ENCODE data around the gene TRIM44. TPM values are rescaled to one million over a fixed set of nuclear protein-coding genes. Genes with fewer than 3 reads are reported as not detected.

Gene TRIM44, protein sequence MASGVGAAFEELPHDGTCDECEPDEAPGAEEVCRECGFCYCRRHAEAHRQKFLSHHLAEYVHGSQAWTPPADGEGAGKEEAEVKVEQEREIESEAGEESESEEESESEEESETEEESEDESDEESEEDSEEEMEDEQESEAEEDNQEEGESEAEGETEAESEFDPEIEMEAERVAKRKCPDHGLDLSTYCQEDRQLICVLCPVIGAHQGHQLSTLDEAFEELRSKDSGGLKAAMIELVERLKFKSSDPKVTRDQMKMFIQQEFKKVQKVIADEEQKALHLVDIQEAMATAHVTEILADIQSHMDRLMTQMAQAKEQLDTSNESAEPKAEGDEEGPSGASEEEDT
- 10 to 100 TPM in 2 of 4 donors, 1 to 10 TPM in 2; 8.9 to 35.4 (median 12.8) TPM for polyA plus RNA-seq
- long read RNA-seq, donor 1, full-length matches to known transcripts, result 21 of 41 reads
- long read RNA-seq, donor 1, partial matches to known transcripts, result 20 of 41 reads
- long read RNA-seq, donor 1, other reads (novel, unspliced or antisense), result 0 of 41 reads
- long read RNA-seq, donor 2, full-length matches to known transcripts, result 6 of 11 reads
- long read RNA-seq, donor 2, partial matches to known transcripts, result 0 of 11 reads
- long read RNA-seq, donor 2, other reads (novel, unspliced or antisense), result 5 of 11 reads
- long read RNA-seq, donor 3, full-length matches to known transcripts, result 9 of 17 reads
- long read RNA-seq, donor 3, partial matches to known transcripts, result 8 of 17 reads
- long read RNA-seq, donor 3, other reads (novel, unspliced or antisense), result 0 of 17 reads
- long read RNA-seq, donor 4, full-length matches to known transcripts, result 1 of 1 reads
- long read RNA-seq, donor 4, partial matches to known transcripts, result 0 of 1 reads
- long read RNA-seq, donor 4, other reads (novel, unspliced or antisense), result 0 of 1 reads
- long read RNA-seq, donor 5, full-length matches to known transcripts, result 6 of 14 reads
- long read RNA-seq, donor 5, partial matches to known transcripts, result 8 of 14 reads
- long read RNA-seq, donor 5, other reads (novel, unspliced or antisense), result 0 of 14 reads
- long read RNA-seq, donor 6, full-length matches to known transcripts, result 8 of 17 reads
- long read RNA-seq, donor 6, partial matches to known transcripts, result 9 of 17 reads
- long read RNA-seq, donor 6, other reads (novel, unspliced or antisense), result 0 of 17 reads
- long read RNA-seq, donor 7, result 0 reads
- long read RNA-seq, donor 8, full-length matches to known transcripts, result 1 of 1 reads
- long read RNA-seq, donor 8, partial matches to known transcripts, result 0 of 1 reads
- long read RNA-seq, donor 8, other reads (novel, unspliced or antisense), result 0 of 1 reads
- long read RNA-seq, donor 9, full-length matches to known transcripts, result 4 of 9 reads
- long read RNA-seq, donor 9, partial matches to known transcripts, result 5 of 9 reads
- long read RNA-seq, donor 9, other reads (novel, unspliced or antisense), result 0 of 9 reads
- long read RNA-seq, donor 10, full-length matches to known transcripts, result 23 of 61 reads
- long read RNA-seq, donor 10, partial matches to known transcripts, result 38 of 61 reads
- long read RNA-seq, donor 10, other reads (novel, unspliced or antisense), result 0 of 61 reads

DNA sequence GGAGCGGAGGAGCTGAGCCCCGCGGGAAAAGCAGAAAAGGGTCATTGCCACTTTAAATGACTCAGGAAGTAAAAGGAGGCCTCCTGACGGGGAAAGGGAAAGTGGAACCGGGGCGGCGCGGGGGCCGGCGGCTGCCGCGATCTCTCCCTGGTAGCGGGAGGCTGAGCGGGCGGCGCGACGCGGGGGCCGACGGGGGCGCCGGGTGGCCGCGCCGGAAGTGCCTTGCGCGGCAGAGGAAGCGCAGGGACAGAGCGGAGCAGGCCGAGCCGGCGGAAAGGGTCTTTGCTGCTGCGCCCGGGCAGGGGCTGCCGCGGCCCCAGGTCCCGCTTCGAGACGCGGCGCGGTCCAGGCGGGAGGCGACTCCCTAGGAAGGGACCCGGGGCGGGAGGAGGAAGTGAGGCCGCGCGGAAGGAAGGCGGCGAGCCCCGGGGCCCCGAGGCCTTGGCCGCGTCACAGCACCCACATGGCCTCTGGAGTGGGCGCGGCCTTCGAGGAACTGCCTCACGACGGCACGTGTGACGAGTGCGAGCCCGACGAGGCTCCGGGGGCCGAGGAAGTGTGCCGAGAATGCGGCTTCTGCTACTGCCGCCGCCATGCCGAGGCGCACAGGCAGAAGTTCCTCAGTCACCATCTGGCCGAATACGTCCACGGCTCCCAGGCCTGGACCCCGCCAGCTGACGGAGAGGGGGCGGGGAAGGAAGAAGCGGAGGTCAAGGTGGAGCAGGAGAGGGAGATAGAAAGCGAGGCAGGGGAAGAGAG is at the start of gene TRIM44:
TRIM44 (plus strand) TSS at position 127 of the 759 bp plus-strand sequence; CDS start at position 464, 337 bp downstream.
- 3 to 5% (median 4%) methylated on average over 57 to 82 of the region's 82 CpGs for WGBS, 3 donors
- Histone ChIP-seq H3K27ac (ENCODE audit: low read depth in 1 of 3, low read length in 2 of 3) (peak within 1 kb of the TSS; percentile 77 to 95 (median 95)), H3K27me3 (ENCODE audit: control insufficient read depth in 3 of 3, insufficient read depth in 3 of 3, low read length in 3 of 3) (no peaks in the 10 kb centered on the region), H3K4me1 (ENCODE audit: control insufficient read depth in 3 of 3, insufficient read depth in 2 of 3, low read depth in 1 of 3, low read length in 2 of 3) (peaks cover 4 to 12% (median 9%) of the 10 kb centered on the region in 3 donors), H3K36me3 (ENCODE audit: control insufficient read depth in 3 of 3, insufficient read depth in 2 of 3, low read depth in 1 of 3, low read length in 3 of 3) (peaks cover 0 to 14% (median 0%) of the 10 kb centered on the region in 3 donors), H3K4me3 (ENCODE audit: low read depth in 1 of 3, low read length in 3 of 3) (peak within 1 kb of the TSS; percentile 55 to 91 (median 85)), H3K9me3 (ENCODE audit: control insufficient read depth in 2 of 2, insufficient read depth in 1 of 2, low read depth in 1 of 2, low read length in 1 of 2) (peaks cover 0 to 27% of the 10 kb centered on the region in 2 donors)
- no peak for FAIRE-seq
- DNase-seq, result peak; percentile 85 to 95

DNA sequence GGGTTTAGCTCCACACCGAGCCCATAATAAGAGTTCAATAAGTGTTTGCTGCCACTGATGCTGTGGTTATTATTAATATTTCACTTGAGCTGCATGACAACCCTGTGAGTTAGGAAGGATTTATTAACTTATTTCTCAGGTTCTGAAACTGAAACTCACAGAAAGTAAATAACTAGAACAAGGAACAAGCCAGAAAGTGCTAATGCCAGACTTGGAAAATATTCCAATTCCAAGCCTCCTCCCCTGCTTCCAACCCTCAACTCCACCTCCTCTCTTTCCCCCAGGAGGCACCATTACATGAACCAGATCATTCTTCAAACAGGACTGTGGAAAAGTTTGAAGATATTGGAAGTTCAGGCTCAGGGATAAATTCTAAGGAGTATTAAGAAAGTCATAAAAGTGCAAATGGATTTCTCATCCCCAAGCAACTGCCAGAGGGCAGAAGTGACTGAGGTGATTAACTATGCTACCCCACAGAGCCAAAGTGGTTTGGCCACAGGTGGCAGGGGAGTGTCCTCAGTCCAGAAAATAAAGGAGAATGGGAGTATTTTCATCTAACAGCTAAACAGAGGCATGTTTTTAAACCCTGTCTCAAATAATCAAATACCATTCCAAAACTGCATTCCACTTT is 47.5 kb upstream of the TRIM44 start:
- DNase-seq (peak in 1 of 2 donors; percentile 12), FAIRE-seq (no peak)
- Histone ChIP-seq H3K27me3 (ENCODE audit: control insufficient read depth in 3 of 3, insufficient read depth in 3 of 3, low read length in 3 of 3) (peaks cover 5 to 27% (median 16%) of the 10 kb centered on the region in 3 donors), H3K4me3 (ENCODE audit: low read depth in 1 of 3, low read length in 3 of 3) (no peak overlapping the region), H3K27ac (ENCODE audit: low read depth in 1 of 3, low read length in 2 of 3) (no peak overlapping the region), H3K36me3 (ENCODE audit: control insufficient read depth in 3 of 3, insufficient read depth in 2 of 3, low read depth in 1 of 3, low read length in 3 of 3) (no peaks in the 10 kb centered on the region), H3K9me3 (ENCODE audit: control insufficient read depth in 2 of 2, insufficient read depth in 1 of 2, low read depth in 1 of 2, low read length in 1 of 2) (no peaks in the 10 kb centered on the region), H3K4me1 (ENCODE audit: control insufficient read depth in 3 of 3, insufficient read depth in 2 of 3, low read depth in 1 of 3, low read length in 2 of 3) (peaks cover 0 to 7% (median 0%) of the 10 kb centered on the region in 3 donors)
- 11 to 45% (median 35%) methylated on average over 1 of the region's 1 CpG for WGBS, 3 donors

DNA sequence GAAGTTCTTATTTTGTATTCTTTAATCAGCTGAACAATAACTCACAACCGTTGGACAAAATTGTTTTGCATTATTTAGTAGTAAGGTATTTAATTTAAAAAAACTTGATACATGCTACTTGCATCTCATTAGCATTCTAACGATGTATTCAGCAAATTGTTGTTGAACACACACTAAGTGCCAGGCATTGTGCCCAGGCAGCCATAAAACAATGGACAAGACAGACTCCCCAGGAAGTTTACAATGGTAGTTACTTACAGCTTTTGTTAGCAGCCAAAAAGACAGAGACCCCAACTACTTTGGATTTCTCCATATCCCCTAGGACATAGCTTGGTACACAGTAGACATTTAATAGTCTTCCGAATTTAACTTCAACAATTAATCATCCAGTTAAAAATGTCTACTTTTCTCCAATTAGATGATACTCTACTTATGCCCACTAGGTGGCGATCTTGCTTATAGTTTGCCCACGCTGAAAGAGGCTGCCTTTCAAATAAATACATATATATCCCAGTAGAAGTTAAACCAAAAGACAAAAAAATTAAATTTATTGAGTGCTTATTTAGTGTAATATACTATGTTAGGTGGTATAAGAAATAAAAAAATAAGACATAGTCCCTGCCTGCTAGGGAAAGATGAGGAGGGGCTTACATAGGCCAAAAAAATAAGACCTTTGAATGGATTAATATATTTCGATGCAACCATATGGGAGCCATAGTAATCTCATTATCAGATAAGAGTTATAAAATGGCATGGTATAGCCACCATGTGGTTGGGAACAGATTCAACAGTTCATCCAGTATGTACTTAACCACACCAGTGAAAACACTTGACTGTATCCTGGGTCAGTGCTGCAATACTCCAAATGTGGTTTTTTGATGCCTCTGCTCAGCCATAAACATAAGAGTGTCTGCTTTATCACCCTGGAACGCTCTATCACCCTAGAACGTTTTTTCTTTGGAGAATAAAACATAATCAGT is 46.4 kb upstream of the TRIM44 start:
- H3K27me3 ChIP-seq (ENCODE audit: control insufficient read depth in 3 of 3, insufficient read depth in 3 of 3, low read length in 3 of 3), result peaks cover 9 to 32% (median 16%) of the 10 kb centered on the region in 3 donors
- H3K4me1 ChIP-seq (ENCODE audit: control insufficient read depth in 3 of 3, insufficient read depth in 2 of 3, low read depth in 1 of 3, low read length in 2 of 3), result peaks cover 0 to 11% (median 0%) of the 10 kb centered on the region in 3 donors
- no peak overlapping the region for H3K27ac ChIP-seq (ENCODE audit: low read depth in 1 of 3, low read length in 2 of 3)
- no peaks in the 10 kb centered on the region for H3K36me3 ChIP-seq (ENCODE audit: control insufficient read depth in 3 of 3, insufficient read depth in 2 of 3, low read depth in 1 of 3, low read length in 3 of 3)
- no peak overlapping the region for H3K4me3 ChIP-seq (ENCODE audit: low read depth in 1 of 3, low read length in 3 of 3)
- DNase-seq, result peak; percentile 53 to 66
- 15 to 25% (median 16%) methylated on average over 8 of the region's 8 CpGs for WGBS, 3 donors
- no peaks in the 10 kb centered on the region for H3K9me3 ChIP-seq (ENCODE audit: control insufficient read depth in 2 of 2, insufficient read depth in 1 of 2, low read depth in 1 of 2, low read length in 1 of 2)
- FAIRE-seq, result no peak

DNA sequence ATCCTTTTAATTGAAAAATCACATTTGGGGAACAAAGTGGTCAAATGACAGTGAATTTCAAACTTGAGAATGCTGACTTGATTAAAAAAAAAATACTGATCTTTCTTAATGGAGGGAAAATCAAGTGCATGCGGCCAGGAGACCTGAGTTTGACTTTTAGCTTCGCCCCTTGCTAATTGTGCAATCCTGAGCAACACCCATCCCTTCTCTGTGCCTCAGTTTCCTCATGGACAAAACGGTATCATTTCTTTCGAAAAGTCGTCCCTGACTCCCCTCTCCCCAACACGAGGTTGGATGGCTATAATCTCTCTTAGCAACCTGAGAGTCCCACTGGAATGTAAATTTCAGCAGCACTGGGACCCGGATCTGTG is 45.3 kb upstream of the TRIM44 start:
- H3K4me3 ChIP-seq (ENCODE audit: low read depth in 1 of 3, low read length in 3 of 3), result peak overlapping the region in 1 of 3 donors; percentile 31
- 53 to 62% (median 56%) methylated on average over 7 of the region's 7 CpGs for WGBS, 3 donors
- peak overlapping the region in 1 of 3 donors; percentile 48 for H3K27ac ChIP-seq (ENCODE audit: low read depth in 1 of 3, low read length in 2 of 3)
- H3K36me3 ChIP-seq (ENCODE audit: control insufficient read depth in 3 of 3, insufficient read depth in 2 of 3, low read depth in 1 of 3, low read length in 3 of 3), result no peaks in the 10 kb centered on the region
- H3K9me3 ChIP-seq (ENCODE audit: control insufficient read depth in 2 of 2, insufficient read depth in 1 of 2, low read depth in 1 of 2, low read length in 1 of 2), result no peaks in the 10 kb centered on the region
- H3K4me1 ChIP-seq (ENCODE audit: control insufficient read depth in 3 of 3, insufficient read depth in 2 of 3, low read depth in 1 of 3, low read length in 2 of 3), result peaks cover 0 to 16% (median 0%) of the 10 kb centered on the region in 3 donors
- FAIRE-seq (no peak), DNase-seq (no peak)
- H3K27me3 ChIP-seq (ENCODE audit: control insufficient read depth in 3 of 3, insufficient read depth in 3 of 3, low read length in 3 of 3), result peaks cover 8 to 32% (median 16%) of the 10 kb centered on the region in 3 donors

DNA sequence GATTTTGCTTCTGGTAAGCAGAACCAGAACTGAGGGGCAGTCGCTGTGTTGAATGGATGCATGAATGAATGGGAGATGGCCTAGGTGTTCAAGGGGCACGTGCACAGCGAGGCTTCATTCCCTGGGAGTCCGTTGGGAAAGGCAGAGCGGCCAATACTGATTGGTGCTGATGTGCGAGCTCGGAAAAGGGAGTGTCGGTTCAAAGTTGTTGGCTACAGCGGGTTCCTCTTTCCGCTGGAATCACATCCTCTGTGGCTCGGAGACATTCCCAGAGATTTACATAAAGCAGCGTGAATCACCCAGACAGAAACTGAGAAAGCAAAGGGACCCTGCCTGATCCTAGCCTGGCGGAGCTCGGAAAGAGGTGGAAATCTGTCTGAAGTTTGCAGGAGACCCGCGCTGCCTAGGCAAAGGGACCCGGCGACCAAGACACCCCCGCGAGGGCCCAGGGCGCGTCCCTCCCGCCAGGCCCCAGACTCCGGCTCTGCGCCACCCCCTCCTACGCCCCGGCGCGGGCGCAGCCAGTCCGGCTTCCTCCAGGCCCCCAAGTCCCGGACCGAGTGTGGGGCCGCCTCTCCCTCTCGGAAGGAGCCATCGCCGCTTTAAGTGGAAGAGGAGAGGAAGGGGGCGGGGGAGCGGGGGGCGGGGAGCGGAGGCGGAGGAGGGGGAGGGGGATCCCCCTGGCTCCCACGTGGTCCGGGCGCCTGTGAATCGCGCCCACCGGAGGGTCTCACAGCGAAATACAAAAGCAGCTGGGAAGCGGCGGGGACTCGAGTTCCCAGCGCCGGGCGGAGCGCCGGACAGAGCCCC is 44.7 kb upstream of the TRIM44 start, which contains the start of gene FJX1:
FJX1 (plus strand) TSS at position 774 of the 810 bp plus-strand sequence. CDS start 177 bp downstream, outside the sequence.
- 2 to 4% (median 3%) methylated on average over 39 to 54 of the region's 57 CpGs for WGBS, 3 donors
- H3K27me3 ChIP-seq (ENCODE audit: control insufficient read depth in 3 of 3, insufficient read depth in 3 of 3, low read length in 3 of 3), result peaks cover 8 to 33% (median 16%) of the 10 kb centered on the region in 3 donors

More for the DNA sequence above, 44.7 kb upstream of the TRIM44 start, which contains the start of gene FJX1:
- H3K4me1 ChIP-seq (ENCODE audit: control insufficient read depth in 3 of 3, insufficient read depth in 2 of 3, low read depth in 1 of 3, low read length in 2 of 3), result peaks cover 0 to 16% (median 0%) of the 10 kb centered on the region in 3 donors
- peak; percentile 25 to 62 for DNase-seq
- H3K9me3 ChIP-seq (ENCODE audit: control insufficient read depth in 2 of 2, insufficient read depth in 1 of 2, low read depth in 1 of 2, low read length in 1 of 2), result no peaks in the 10 kb centered on the region
- no peaks in the 10 kb centered on the region for H3K36me3 ChIP-seq (ENCODE audit: control insufficient read depth in 3 of 3, insufficient read depth in 2 of 3, low read depth in 1 of 3, low read length in 3 of 3)
- H3K27ac ChIP-seq (ENCODE audit: low read depth in 1 of 3, low read length in 2 of 3), result peak within 1 kb of the TSS in 1 of 3 donors; percentile 51
- H3K4me3 ChIP-seq (ENCODE audit: low read depth in 1 of 3, low read length in 3 of 3), result peak within 1 kb of the TSS; percentile 33 to 51 (median 41)
- no peak for FAIRE-seq

Data from small intestine (tissue), 16 donors.